CD14-positive monocyte (primary cell): ENCODE results near the gene SETBP1. TPM values are rescaled to one million over a fixed set of nuclear protein-coding genes. Genes with fewer than 3 reads are reported as not detected.

ENCODE experiments used
- DNase-seq, 3 donors: peaks; one replicate each; pipeline ENCODE4 v3.0.0-alpha.2; 2011 to 2022
- H2AFZ ChIP-seq: 2 replicates; pipeline ENCODE4 v1.6.0; 2012; ENCODE audit warnings: mild to moderate bottlenecking, low read depth, low read length, inconsistent platforms; ENCODE audit not compliant: insufficient read depth, poor library complexity, severe bottlenecking
- H3K27ac ChIP-seq, 2 donors: 1 replicate in 1 of 2; 2 replicates in 1 of 2; pipeline ENCODE4 v1.5.1; 2012 to 2013; ENCODE audit warnings: low read length in 2 of 2, control low read depth in 1 of 2, inconsistent platforms in 1 of 2, low read depth in 1 of 2, mild to moderate bottlenecking in 1 of 2
- H3K27me3 ChIP-seq, 2 donors: one replicate each; pipeline versions ENCODE4 v1.6.0 to v1.6.1; 2011 to 2013; ENCODE audit warnings: low read length in 2 of 2; ENCODE audit not compliant: control insufficient read depth in 2 of 2, insufficient read depth in 2 of 2
- H3K36me3 ChIP-seq, 2 donors: replicated peaks in 1 of 2; 1 replicate in 1 of 2; 2 replicates in 1 of 2; pipeline versions ENCODE4 v1.5.1 to v1.6.1; 2012 to 2013; ENCODE audit warnings: low read length in 2 of 2, control low read depth in 1 of 2, inconsistent platforms in 1 of 2, mild to moderate bottlenecking in 1 of 2; ENCODE audit not compliant: insufficient read depth in 2 of 2, control insufficient read depth in 1 of 2
- H3K4me1 ChIP-seq, 2 donors: 1 replicate in 1 of 2; 2 replicates in 1 of 2; pipeline versions ENCODE4 v1.5.1 to v1.6.1; 2012 to 2013; ENCODE audit warnings: low read length in 2 of 2, control low read depth in 1 of 2, inconsistent platforms in 1 of 2, mild to moderate bottlenecking in 1 of 2, moderate library complexity in 1 of 2; ENCODE audit not compliant: insufficient read depth in 2 of 2, control insufficient read depth in 1 of 2
- H3K4me2 ChIP-seq: replicated peaks from 2 replicates; pipeline ENCODE3; 2012; ENCODE audit warnings: low read length, moderate library complexity, mild to moderate bottlenecking; ENCODE audit not compliant: poor library complexity, severe bottlenecking; ENCODE audit errors: extremely low read depth
- H3K4me3 ChIP-seq, 3 experiments: fragments of 200-600 bp in 1 of 3; sonication (generic) in 1 of 3; replicated peaks in 1 of 3; 1 replicate in 2 of 3; 2 replicates in 1 of 3; pipeline ENCODE4 v1.5.1; 2011 to 2013; ENCODE audit warnings: low read length in 3 of 3, mild to moderate bottlenecking in 3 of 3, control low read depth in 2 of 3, low read depth in 2 of 3, inconsistent platforms in 1 of 3, moderate library complexity in 1 of 3
- H3K79me2 ChIP-seq: 2 replicates; pipeline ENCODE4 v1.6.0; 2012; ENCODE audit warnings: mild to moderate bottlenecking, control low read depth, inconsistent platforms, low read length, moderate library complexity; ENCODE audit not compliant: insufficient read depth
- H3K9ac ChIP-seq: 2 replicates; pipeline ENCODE4 v1.6.0; 2017; ENCODE audit warnings: low read length, mild to moderate bottlenecking; ENCODE audit not compliant: insufficient read depth, poor library complexity, severe bottlenecking
- H3K9me3 ChIP-seq, 2 donors: replicated peaks in 1 of 2; 1 replicate in 1 of 2; 2 replicates in 1 of 2; pipeline versions ENCODE4 v1.5.1 to v1.6.1; 2012 to 2013; ENCODE audit warnings: low read length in 2 of 2, control low read depth in 1 of 2; ENCODE audit not compliant: control insufficient read depth in 1 of 2, insufficient read depth in 1 of 2
- H4K20me1 ChIP-seq: 2 replicates; pipeline ENCODE4 v1.6.0; 2012; ENCODE audit warnings: mild to moderate bottlenecking, low read length, control low read depth, moderate library complexity; ENCODE audit not compliant: insufficient read depth
- H3K27ac Mint-ChIP-seq, 7 donors: one replicate each; pipeline ENCODE4 v1.8.0; 2020; ENCODE audit warnings: mild to moderate bottlenecking in 7 of 7, mixed read lengths in 7 of 7, moderate library complexity in 6 of 7, inconsistent platforms in 2 of 7
- H3K27me3 Mint-ChIP-seq, 3 donors: one replicate each; pipeline ENCODE4 v1.8.0; 2021 to 2022; ENCODE audit warnings: low read depth in 3 of 3, mild to moderate bottlenecking in 3 of 3, mixed read lengths in 3 of 3, moderate library complexity in 3 of 3, inconsistent platforms in 1 of 3
- H3K36me3 Mint-ChIP-seq, 2 donors: one replicate each; pipeline ENCODE4 v1.8.0; 2020; ENCODE audit warnings: mixed read lengths in 2 of 2, inconsistent platforms in 1 of 2, mild to moderate bottlenecking in 1 of 2
- H3K4me1 Mint-ChIP-seq: one replicate; pipeline ENCODE4 v1.8.0; 2020; ENCODE audit warnings: mild to moderate bottlenecking, mixed read lengths
- H3K4me3 Mint-ChIP-seq, 2 donors: one replicate each; pipeline ENCODE4 v1.8.0; 2020; ENCODE audit warnings: mild to moderate bottlenecking in 2 of 2, mixed read lengths in 2 of 2, moderate library complexity in 1 of 2
- H3K9me3 Mint-ChIP-seq, 7 donors: one replicate each; pipeline ENCODE4 v1.8.0; 2020 to 2022; ENCODE audit warnings: mixed read lengths in 7 of 7, mild to moderate bottlenecking in 6 of 7, moderate library complexity in 6 of 7, inconsistent platforms in 2 of 7
- CTCF ChIP-seq: fragments of 200-600 bp; IDR thresholded peaks from one replicate; pipeline ENCODE4 v1.8.0; 2022; ENCODE audit warnings: antibody characterized with exemption, mild to moderate bottlenecking
- WGBS: methylation state at CpG from one replicate; pipeline ENCODE4 v1.1.5; 2013; ENCODE audit warnings: missing lambda C conversion rate; ENCODE audit not compliant: insufficient coverage; 5-methylcytosine and 5-hydroxymethylcytosine counted together
- intact Hi-C, 2 donors: fragments of 100-400 bp; cut with micrococcal nuclease; formaldehyde crosslinking; loops; one replicate each; pipeline versions ENCODE4 v1.15.0 to v1.15.1; 2023
- polyA plus RNA-seq, 3 donors: library from polyadenylated mRNA; depleted of rRNA in 1 of 3; unstranded in 2 of 3; stranded (reverse) in 1 of 3; fragments of 300-500 nt in 2 of 3; fragments of >200 nt in 1 of 3; fragmentation: Illumina TruSeq in 2 of 3; gene quantifications; 1 replicate in 2 of 3; 2 replicates in 1 of 3; pipeline ENCODE4 v1.2.3, GENCODE V29; 2012 to 2021

SETBP1 gene
- polyA plus RNA-seq, 3 donors, result 0.01 to 1.2 TPM; not detected in 1

- Mint-ChIP-seq H3K27me3 (peaks cover 25 to 33% (median 31%) of the 10 kb centered on the region in 3 donors), H3K4me1 (peaks cover 7% of the 10 kb centered on the region), H3K27ac (peak overlapping the region in 1 of 7 donors; percentile 42), H3K4me3 (peak overlapping the region in 1 of 2 donors; percentile 73), H3K9me3 (peaks cover 0 to 5% (median 3%) of the 10 kb centered on the region in 7 donors), H3K36me3 (peaks cover 4% of the 10 kb centered on the region in 2 donors)
- Histone ChIP-seq H3K4me3 (peak overlapping the region; percentile 16 to 79 (median 25)), H3K4me1 (peaks cover 8 to 10% of the 10 kb centered on the region in 2 donors), H3K4me2 (peak overlapping the region; percentile 86), H2AFZ (no peak overlapping the region), H4K20me1 (no peaks in the 10 kb centered on the region), H3K27me3 (peaks cover 73 to 79% of the 10 kb centered on the region in 2 donors), H3K79me2 (no peaks in the 10 kb centered on the region), H3K9me3 (peaks cover 0 to 10% of the 10 kb centered on the region in 2 donors), H3K27ac (no peak overlapping the region), H3K9ac (no peak overlapping the region), H3K36me3 (no peaks in the 10 kb centered on the region)
- 1% methylated on average over 11 of the region's 24 CpGs for WGBS
- no peak for TF ChIP-seq CTCF
- intact Hi-C loops, result no loop called here
- DNase-seq, result no peak
Measured at GRCh38 chr18:44681076-44681970, 635 bp downstream of the SETBP1 start.

- peaks cover 7% of the 10 kb centered on the region for H3K4me1 Mint-ChIP-seq
- Histone ChIP-seq H3K9ac (no peak overlapping the region), H2AFZ (no peak overlapping the region), H3K27ac (no peak overlapping the region), H3K36me3 (no peaks in the 10 kb centered on the region), H3K9me3 (peaks cover 0 to 10% of the 10 kb centered on the region in 2 donors), H3K4me1 (peaks cover 8 to 10% of the 10 kb centered on the region in 2 donors), H3K4me3 (no peak overlapping the region), H4K20me1 (no peaks in the 10 kb centered on the region), H3K4me2 (no peak overlapping the region), H3K79me2 (no peaks in the 10 kb centered on the region), H3K27me3 (peaks cover 75 to 84% of the 10 kb centered on the region in 2 donors)
- no peak for DNase-seq
- TF ChIP-seq CTCF, result no peak
- WGBS, result 80% methylated on average over 1 of the region's 12 CpGs
- H3K27me3 Mint-ChIP-seq, result peaks cover 31 to 40% (median 37%) of the 10 kb centered on the region in 3 donors
- peaks cover 4% of the 10 kb centered on the region in 2 donors for H3K36me3 Mint-ChIP-seq
- H3K9me3 Mint-ChIP-seq, result peaks cover 0 to 5% (median 3%) of the 10 kb centered on the region in 7 donors
- no peak overlapping the region for H3K4me3 Mint-ChIP-seq
- intact Hi-C loops, result no loop called here
- no peak overlapping the region for H3K27ac Mint-ChIP-seq
Measured at GRCh38 chr18:44682201-44682870, 1.6 kb downstream of the SETBP1 start.
